Measurements from ENCODE around the gene IRF9.

The IRF9 gene

GRCh38 chr14:24126939-24127338 is 34.1 kb upstream of the IRF9 start:
- Histone ChIP-seq H3K4me3 (ENCODE audit: low read depth, low read length) (no peak overlapping the region), H3K9me3 (ENCODE audit: control insufficient read depth, insufficient read depth, low read depth, low read length) (no peaks in the 10 kb centered on the region), H3K27ac (ENCODE audit: extremely low read depth, low read depth, low read length) (no peak overlapping the region), H3K4me1 (ENCODE audit: control insufficient read depth, insufficient read depth, low read length) (no peaks in the 10 kb centered on the region), H3K36me3 (ENCODE audit: control insufficient read depth in 2 of 2, insufficient read depth in 1 of 2, low read length in 2 of 2) (peaks cover 0 to 18% of the 10 kb centered on the region in 2 experiments; a peak in 1 of 3 replicates)
- TF ChIP-seq MZF1 (tag by site-specific recombination; IDR thresholded peaks at IDR 0.05; ENCODE audit: borderline replicate concordance) (no peak), ZNF248 (tag by site-specific recombination; IDR thresholded peaks at IDR 0.05) (no peak), ZSCAN16 (tag by site-specific recombination; IDR thresholded peaks at IDR 0.05) (no peak), ZNF292 (tag by site-specific recombination; IDR thresholded peaks at IDR 0.05; ENCODE audit: borderline replicate concordance, low read depth) (no peak), ZNF747 (tag by site-specific recombination; IDR thresholded peaks at IDR 0.05) (no peak), ZNF549 (tag by site-specific recombination; IDR thresholded peaks at IDR 0.05) (no peak), ZSCAN23 (tag by site-specific recombination; IDR thresholded peaks at IDR 0.05) (no peak), GLIS1 (tag by site-specific recombination; IDR thresholded peaks at IDR 0.05) (no peak)
- ChIA-PET CTCF (interaction anchor here (1.3 kb wide), 1 partner anchor 34 kb away, joined by 4 read pairs; no protein-coding TSS in a partner anchor), POLR2A (interaction anchor here (1.7 to 2.6 kb wide), 2 partner anchors 9 to 12 kb away, joined by 10 to 14 read pairs; partner anchors contain the start of genes DCAF11, NRL and PSME1)

DNA sequence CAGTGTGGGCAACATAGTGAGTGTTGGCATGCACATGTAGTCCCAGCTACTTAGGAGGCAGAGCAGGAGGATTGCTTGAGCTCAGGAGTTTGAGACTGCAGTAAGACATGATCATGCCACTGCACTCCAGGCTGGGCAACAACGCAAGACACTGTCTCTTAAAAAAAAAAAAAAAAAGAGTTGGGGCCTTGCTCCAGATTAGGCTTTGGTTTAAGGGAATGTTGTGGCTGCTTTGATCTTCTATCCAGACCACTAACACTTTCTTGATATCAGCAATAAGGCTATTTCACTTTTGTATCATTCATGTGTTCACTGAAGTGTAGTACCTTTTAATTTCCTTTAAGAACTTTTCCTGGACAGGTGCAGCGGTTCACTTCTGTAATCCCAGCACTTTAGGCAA is 33.4 kb upstream of the IRF9 start:
- TF ChIP-seq YY1 (tag by site-specific recombination; IDR thresholded peaks at IDR 0.05) (no peak), ZNF747 (tag by site-specific recombination; IDR thresholded peaks at IDR 0.05) (no peak), ZNF37A (tag by site-specific recombination; IDR thresholded peaks at IDR 0.05) (no peak), ZNF157 (tag by site-specific recombination; IDR thresholded peaks at IDR 0.05) (no peak), ZNF211 (tag by site-specific recombination; IDR thresholded peaks at IDR 0.05; ENCODE audit: low read depth) (no peak), ZNF350 (tag by site-specific recombination; IDR thresholded peaks at IDR 0.05) (no peak), AEBP2 (tag by site-specific recombination; IDR thresholded peaks at IDR 0.05; ENCODE audit: borderline replicate concordance) (no peak), MYNN (tag by site-specific recombination; IDR thresholded peaks at IDR 0.05; ENCODE audit: borderline replicate concordance) (no peak), GFI1B (tag by site-specific recombination; IDR thresholded peaks at IDR 0.05) (no peak), ZBTB21 (tag by site-specific recombination; IDR thresholded peaks at IDR 0.05) (no peak), KLF16 (tag by site-specific recombination; IDR thresholded peaks at IDR 0.05) (no peak), ZIC2 (tag by site-specific recombination; IDR thresholded peaks at IDR 0.05) (no peak)
- TF ChIP-seq, protein P1, sequence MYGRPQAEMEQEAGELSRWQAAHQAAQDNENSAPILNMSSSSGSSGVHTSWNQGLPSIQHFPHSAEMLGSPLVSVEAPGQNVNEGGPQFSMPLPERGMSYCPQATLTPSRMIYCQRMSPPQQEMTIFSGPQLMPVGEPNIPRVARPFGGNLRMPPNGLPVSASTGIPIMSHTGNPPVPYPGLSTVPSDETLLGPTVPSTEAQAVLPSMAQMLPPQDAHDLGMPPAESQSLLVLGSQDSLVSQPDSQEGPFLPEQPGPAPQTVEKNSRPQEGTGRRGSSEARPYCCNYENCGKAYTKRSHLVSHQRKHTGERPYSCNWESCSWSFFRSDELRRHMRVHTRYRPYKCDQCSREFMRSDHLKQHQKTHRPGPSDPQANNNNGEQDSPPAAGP (tag by site-specific recombination; IDR thresholded peaks at IDR 0.05) = no peak
- no peaks in the 10 kb centered on the region for H3K4me1 ChIP-seq (ENCODE audit: control insufficient read depth, insufficient read depth, low read length)
- POLR2A ChIA-PET = interaction anchor here (1.7 to 2.6 kb wide), 2 partner anchors 8 to 13 kb away, joined by 10 to 14 read pairs; partner anchors contain the start of genes DCAF11, NRL and PSME1
- no peaks in the 10 kb centered on the region for H3K9me3 ChIP-seq (ENCODE audit: control insufficient read depth, insufficient read depth, low read depth, low read length)
- H3K27ac ChIP-seq (ENCODE audit: extremely low read depth, low read depth, low read length) = no peak overlapping the region
- CTCF ChIA-PET = no interaction called here
- H3K36me3 ChIP-seq (ENCODE audit: control insufficient read depth in 2 of 2, insufficient read depth in 1 of 2, low read length in 2 of 2) = peaks cover 0 to 15% of the 10 kb centered on the region in 2 experiments; a peak in 1 of 3 replicates
- no peak overlapping the region for H3K4me3 ChIP-seq (ENCODE audit: low read depth, low read length)

DNA sequence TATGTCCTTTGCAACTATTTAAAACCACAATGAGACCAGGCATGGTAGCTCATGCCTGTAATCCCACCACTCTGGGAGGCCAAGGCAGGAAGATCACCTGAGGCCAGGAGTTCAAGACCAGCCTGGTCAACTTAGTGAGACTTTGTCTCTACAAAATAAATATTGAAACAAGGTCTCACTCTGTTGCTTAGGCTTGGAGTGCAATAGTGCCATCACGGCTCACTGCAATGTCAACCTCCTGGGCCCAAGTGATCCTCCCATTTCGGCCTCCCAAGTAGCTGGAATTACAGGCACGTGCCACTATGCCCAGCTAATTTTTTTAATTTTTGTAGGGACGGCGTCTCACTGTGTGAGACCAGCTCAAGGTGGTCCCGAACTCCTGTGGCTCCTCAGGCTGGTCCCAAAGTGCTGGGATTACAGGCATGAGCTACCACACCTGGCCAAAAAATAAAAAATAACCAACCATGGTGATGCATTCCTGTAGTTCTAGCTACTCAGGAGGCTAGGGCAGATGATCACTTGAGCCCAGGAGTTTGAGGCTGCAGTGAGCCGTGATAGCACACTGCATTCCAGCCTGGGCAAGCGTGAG is 31.6 kb upstream of the IRF9 start:
- Histone ChIP-seq H3K27ac (ENCODE audit: extremely low read depth, low read depth, low read length) (no peak overlapping the region), H3K4me3 (ENCODE audit: low read depth, low read length) (no peak overlapping the region), H3K4me1 (ENCODE audit: control insufficient read depth, insufficient read depth, low read length) (no peaks in the 10 kb centered on the region), H3K9me3 (ENCODE audit: control insufficient read depth, insufficient read depth, low read depth, low read length) (no peaks in the 10 kb centered on the region), H3K36me3 (ENCODE audit: control insufficient read depth in 2 of 2, insufficient read depth in 1 of 2, low read length in 2 of 2) (no peaks in the 10 kb centered on the region)
- ChIA-PET POLR2A (interaction anchor here (0.9 to 1.8 kb wide), 2 partner anchors 11 to 14 kb away, joined by 5 read pairs; partner anchors contain the start of genes DCAF11 and NRL), CTCF (interaction anchor here (0.9 kb wide), 1 partner anchor 21 kb away, joined by 3 read pairs; no protein-coding TSS in a partner anchor)
- no peak for TF ChIP-seq KLF16 (tag by site-specific recombination; IDR thresholded peaks at IDR 0.05)
